Chondrocyte (in vitro differentiated cells): Measurements from ENCODE around the gene ZNF614. TPM values are rescaled to one million over a fixed set of nuclear protein-coding genes. Genes with fewer than 3 reads are reported as not detected.

Experiments used
- DNase-seq: peaks from one replicate; pipeline ENCODE4 v3.0.0; 2021; ENCODE audit warnings: mixed read lengths, low spot score
- H3K27ac Mint-ChIP-seq: one replicate; pipeline ENCODE4 v1.8.0; 2021; ENCODE audit warnings: mild to moderate bottlenecking, moderate library complexity, mixed read lengths; ENCODE audit not compliant: unreplicated experiment
- H3K27me3 Mint-ChIP-seq: 2 replicates; pipeline ENCODE4 v1.8.0; 2021; ENCODE audit warnings: low read depth, mixed read lengths
- H3K36me3 Mint-ChIP-seq: 2 replicates; pipeline ENCODE4 v1.8.0; 2021; ENCODE audit warnings: low read depth, mixed read lengths
- H3K4me1 Mint-ChIP-seq: 2 replicates; pipeline ENCODE4 v1.8.0; 2021; ENCODE audit warnings: low read depth, mild to moderate bottlenecking, mixed read lengths
- H3K4me3 Mint-ChIP-seq: one replicate; pipeline ENCODE4 v1.8.0; 2021; ENCODE audit warnings: mild to moderate bottlenecking, moderate library complexity, mixed read lengths; ENCODE audit not compliant: unreplicated experiment
- H3K9me3 Mint-ChIP-seq: 2 replicates; pipeline ENCODE4 v1.8.0; 2021; ENCODE audit warnings: low read depth, mixed read lengths
- CTCF ChIP-seq: fragments of 200-600 bp; sonication (generic); IDR thresholded peaks from 2 replicates; pipeline ENCODE4 v1.5.0; 2021; ENCODE audit warnings: antibody characterized with exemption, mild to moderate bottlenecking, moderate library complexity
- total RNA-seq: library from RNA; stranded (reverse); gene quantifications from 3 replicates; pipeline ENCODE4 v1.2.1, GENCODE V29; 2021

The ZNF614 gene
- total RNA-seq, 1 donor from 2014 or later = 7.4 TPM

GRCh38 chr19:51970718-51971117, 57.5 kb downstream of the ZNF614 start:
- no peak for DNase-seq
- no peak for TF ChIP-seq CTCF
- Mint-ChIP-seq H3K4me3 (no peak overlapping the region), H3K36me3 (peaks cover 73% of the 10 kb centered on the region), H3K27me3 (no peaks in the 10 kb centered on the region), H3K4me1 (no peaks in the 10 kb centered on the region), H3K9me3 (peaks cover 64% of the 10 kb centered on the region), H3K27ac (no peak overlapping the region)

GRCh38 chr19:51965583-51965982, 62.6 kb downstream of the ZNF614 start:
- no peak overlapping the region for H3K27ac Mint-ChIP-seq
- H3K27me3 Mint-ChIP-seq = no peaks in the 10 kb centered on the region
- no peak overlapping the region for H3K4me3 Mint-ChIP-seq
- peaks cover 74% of the 10 kb centered on the region for H3K36me3 Mint-ChIP-seq
- no peak for DNase-seq
- no peaks in the 10 kb centered on the region for H3K4me1 Mint-ChIP-seq
- no peak for TF ChIP-seq CTCF
- peaks cover 57% of the 10 kb centered on the region for H3K9me3 Mint-ChIP-seq

Other genes with a start within 250 kb of the ZNF614 start
- not detected in 3 replicates for gene FPR3, start 233.2 kb downstream of the ZNF614 start, total RNA-seq
- gene ZNF577, start 140.4 kb downstream of the ZNF614 start, total RNA-seq = 11.2 to 17.4 TPM (median 11.2 TPM) in 3 replicates
- gene ZNF649, start 123.4 kb downstream of the ZNF614 start, total RNA-seq = 10.7 to 13.7 TPM (median 11.2 TPM) in 3 replicates
- 6.4 to 7.2 TPM (median 6.5 TPM) in 3 replicates for gene ZNF613, start 100.9 kb downstream of the ZNF614 start, total RNA-seq
- 5.6 to 10.3 TPM (median 7.0 TPM) in 3 replicates for gene ZNF350, start 41.5 kb downstream of the ZNF614 start, total RNA-seq
- gene ZNF615, start 20.2 kb downstream of the ZNF614 start, total RNA-seq = 8.5 to 10.8 TPM (median 9.8 TPM) in 3 replicates
- 9.7 to 22.2 TPM (median 10.0 TPM) in 3 replicates for gene ZNF432, start 20.5 kb upstream of the ZNF614 start, total RNA-seq
- 24.3 to 46.8 TPM (median 26.4 TPM) in 3 replicates for gene ZNF841, start 67.4 kb upstream of the ZNF614 start, total RNA-seq
- gene ZNF616, start 111.6 kb upstream of the ZNF614 start, total RNA-seq = 12.8 to 18.6 TPM (median 13.6 TPM) in 3 replicates
- 14.5 to 18.1 TPM (median 14.7 TPM) in 3 replicates for gene ZNF836, start 143.2 kb upstream of the ZNF614 start, total RNA-seq
- 210 to 236 TPM (median 228 TPM) in 3 replicates for gene PPP2R1A, start 161.7 kb upstream of the ZNF614 start, total RNA-seq
- gene ZNF766, start 241.2 kb upstream of the ZNF614 start, total RNA-seq = 12.8 to 15.3 TPM (median 13.9 TPM) in 3 replicates